ENCODE results near the gene LGR4. TPM values are rescaled to one million over a fixed set of nuclear protein-coding genes. Genes with fewer than 3 reads are reported as not detected.
A peak's percentile ranks its signal among the peaks of the same experiment; 100 is the strongest.

The LGR4 gene
- total and polyA plus RNA-seq, 2 of the 13 experiments (the other 11 are each of a cell fraction or from before 2014, with no cell fraction given): 42.1 to 68.7 TPM

DNA sequence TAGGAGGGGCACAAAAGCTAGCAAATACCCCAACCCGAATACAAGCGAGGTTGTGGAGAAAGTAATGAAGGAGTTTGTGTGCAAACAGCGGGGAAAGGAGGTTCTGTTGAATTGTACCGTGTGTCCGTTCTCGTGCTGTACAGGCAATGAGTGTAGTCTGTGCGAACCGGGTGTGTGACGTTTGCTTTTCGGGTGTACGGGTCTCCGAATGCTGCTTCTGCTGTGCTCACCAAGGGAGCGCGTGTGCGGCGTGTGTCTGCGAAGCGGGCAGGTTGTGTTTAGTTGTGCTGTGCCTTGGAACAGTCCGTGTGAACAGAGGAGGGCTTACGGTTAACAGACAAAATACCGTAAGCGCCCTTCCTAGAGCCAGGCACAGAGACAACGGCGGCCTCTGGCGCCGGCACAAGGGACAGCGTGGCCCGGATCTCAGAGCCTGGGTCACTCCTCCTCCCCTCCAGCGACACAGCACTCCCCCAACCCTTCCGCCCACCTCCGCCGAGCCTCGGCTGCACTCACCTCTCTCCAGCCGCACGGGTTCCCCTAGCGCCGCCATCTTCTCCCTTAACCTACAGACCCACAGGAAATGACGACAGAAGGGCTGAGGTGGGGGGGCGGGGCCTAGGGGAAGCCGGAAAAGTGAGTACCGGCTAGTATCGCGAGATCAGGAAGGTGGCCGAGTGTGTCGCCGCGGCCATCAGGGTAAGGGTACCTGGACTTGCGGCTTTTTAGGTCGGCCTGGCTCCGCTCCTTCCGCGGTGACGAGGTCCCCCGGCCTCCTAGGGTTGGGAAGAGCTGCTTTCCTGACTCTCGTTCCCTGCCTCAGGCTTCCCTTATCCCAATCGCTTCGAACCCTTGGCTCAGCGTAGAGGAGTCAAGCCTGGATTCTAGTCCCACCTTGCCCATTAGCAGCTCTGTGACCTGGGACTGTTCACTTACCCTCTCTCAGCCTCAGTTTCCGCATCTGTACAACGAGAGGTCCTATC, 33.9 kb upstream of the LGR4 start, which contains the start of gene LIN7C (continued):
- TF ChIP-seq ZMAT3 (CRISPR knock-in tag; conservative IDR thresholded peaks at IDR 0.05) (no peak; the same call in 1 of the 2 replicates), STAG1 (CRISPR knock-in tag; IDR thresholded peaks at IDR 0.05) (no peak), HNRNPH1 (optimal IDR thresholded peaks at IDR 0.05; ENCODE audit: low read depth, low read length) (peak; percentile 43), DMAP1 (CRISPR knock-in tag; IDR thresholded peaks at IDR 0.05) (peak; percentile 90), JARID2 (CRISPR knock-in tag; IDR thresholded peaks at IDR 0.05; ENCODE audit: insufficient replicate concordance) (peak; percentile 90), KAT7 (CRISPR knock-in tag; IDR thresholded peaks at IDR 0.05; ENCODE audit: borderline replicate concordance) (peak; percentile 49; the same call in 1 of the 2 replicates), ZNF207 (IDR thresholded peaks at IDR 0.05; ENCODE audit: borderline replicate concordance) (no peak), ZNF619 (CRISPR knock-in tag; IDR thresholded peaks at IDR 0.05) (no peak), ZNF224 (CRISPR knock-in tag; IDR thresholded peaks at IDR 0.05) (no peak), ZBTB8A (CRISPR knock-in tag; IDR thresholded peaks at IDR 0.05; ENCODE audit: borderline replicate concordance, low read depth) (no peak; the same call in 1 of the 2 replicates), NR2C2 (CRISPR knock-in tag; IDR thresholded peaks at IDR 0.05; ENCODE audit: borderline replicate concordance) (peak; percentile 90), ZNF121 (CRISPR knock-in tag; IDR thresholded peaks at IDR 0.05) (peak; percentile 10; the same call in 1 of the 2 replicates), EHMT2 (IDR thresholded peaks at IDR 0.05; ENCODE audit: borderline replicate concordance, low read depth, low read length) (0 out of 2 replicates have a peak, but pooled peaks have one; percentile 7), ZFP36L2 (CRISPR knock-in tag; IDR thresholded peaks at IDR 0.05) (no peak), ZNF563 (CRISPR knock-in tag; IDR thresholded peaks at IDR 0.05) (peak; percentile 74; the same call in 1 of the 2 replicates), CBX2 (IDR thresholded peaks at IDR 0.05; ENCODE audit: low read depth, low read length) (no peak), CBX2 (CRISPR knock-in tag; IDR thresholded peaks at IDR 0.05; ENCODE audit: low read depth) (no peak), ASH2L (IDR thresholded peaks at IDR 0.05; ENCODE audit: insufficient read length, low read depth, low read length) (peak; percentile 79), ARID4A (CRISPR knock-in tag; IDR thresholded peaks at IDR 0.05; ENCODE audit: borderline replicate concordance) (peak; percentile 62; the same call in 1 of the 2 replicates), ZFP41 (CRISPR knock-in tag; IDR thresholded peaks at IDR 0.05; ENCODE audit: borderline replicate concordance) (0 out of 2 replicates have a peak, but pooled peaks have one; percentile 26), ZNF12 (CRISPR knock-in tag; IDR thresholded peaks at IDR 0.05) (no peak), ZNF773 (CRISPR knock-in tag; IDR thresholded peaks at IDR 0.05; ENCODE audit: borderline replicate concordance) (no peak), SYNCRIP (IDR thresholded peaks at IDR 0.05; ENCODE audit: insufficient read depth, low read depth, low read length) (no peak), TEAD2 (CRISPR knock-in tag; IDR thresholded peaks at IDR 0.05) (peak; percentile 55; the same call in 1 of the 2 replicates), JUND (CRISPR knock-in tag; IDR thresholded peaks at IDR 0.05) (no peak), AKAP8 (CRISPR knock-in tag; IDR thresholded peaks at IDR 0.05) (no peak), MBNL3 (CRISPR knock-in tag; conservative IDR thresholded peaks at IDR 0.05) (no peak), ZNF33B (CRISPR knock-in tag; IDR thresholded peaks at IDR 0.05) (no peak)

Data from HepG2 (cell line).